Activated CD8-positive, alpha-beta memory T cell treated with anti-CD3 and anti-CD28 coated beads, Interleukin-2, amount 50 U/mL, for 24 hours (primary cell): ENCODE data around the gene DIS3L2.

ENCODE experiments used
- DNase-seq: peaks from one replicate; pipeline ENCODE4 v3.0.0-alpha.2; 2020; ENCODE audit errors: extremely low read depth

Gene DIS3L2

GRCh38 chr2:232183279-232183678 is 221.8 kb downstream of the DIS3L2 start:
- DNase-seq = no peak

- no peak for DNase-seq
Observed at GRCh38 chr2:232184346-232184745, 222.8 kb downstream of the DIS3L2 start.

- no peak for DNase-seq
Observed at GRCh38 chr2:232190796-232191195, 229.3 kb downstream of the DIS3L2 start.

- DNase-seq = no peak
Observed at GRCh38 chr2:232195487-232195886, 234.0 kb downstream of the DIS3L2 start.

GRCh38 chr2:232196802-232197201 is 235.3 kb downstream of the DIS3L2 start:
- DNase-seq = no peak

GRCh38 chr2:232200195-232200594 is 238.7 kb downstream of the DIS3L2 start:
- no peak for DNase-seq

GRCh38 chr2:232203166-232203891 is 241.8 kb downstream of the DIS3L2 start:
- no peak for DNase-seq

GRCh38 chr2:232203936-232204335 is 242.4 kb downstream of the DIS3L2 start:
- no peak for DNase-seq

- no peak for DNase-seq
Observed at GRCh38 chr2:232204457-232204931, 243.0 kb downstream of the DIS3L2 start.

- DNase-seq = no peak
Observed at GRCh38 chr2:232207174-232207573, 245.7 kb downstream of the DIS3L2 start.

GRCh38 chr2:232210306-232210705 is 248.8 kb downstream of the DIS3L2 start:
- no peak for DNase-seq

GRCh38 chr2:232211743-232212686 is 250.5 kb downstream of the DIS3L2 start:
- DNase-seq = no peak

GRCh38 chr2:232213176-232213575 is 251.7 kb downstream of the DIS3L2 start:
- DNase-seq = no peak

GRCh38 chr2:232214053-232214452 is 252.5 kb downstream of the DIS3L2 start:
- no peak for DNase-seq

GRCh38 chr2:232216028-232216427 is 254.5 kb downstream of the DIS3L2 start:
- DNase-seq = no peak

- no peak for DNase-seq
Observed at GRCh38 chr2:232218778-232219495, 257.4 kb downstream of the DIS3L2 start.

- no peak for DNase-seq
Observed at GRCh38 chr2:232219496-232219870, 258.0 kb downstream of the DIS3L2 start.

GRCh38 chr2:232219932-232220331 is 258.4 kb downstream of the DIS3L2 start:
- no peak for DNase-seq

- no peak for DNase-seq
Observed at GRCh38 chr2:232225429-232225828, 263.9 kb downstream of the DIS3L2 start.

- no peak for DNase-seq
Observed at GRCh38 chr2:232225895-232226294, 264.4 kb downstream of the DIS3L2 start.

GRCh38 chr2:232228332-232228731 is 266.8 kb downstream of the DIS3L2 start:
- no peak for DNase-seq
